Measurements from ENCODE around the gene NEUROG1.
"Not testable (repeated sequence)": the region's sequence is repeated elsewhere in the genome, so short reads cannot be mapped to it uniquely, and the experiment has no call there.

The NEUROG1 gene

DNA sequence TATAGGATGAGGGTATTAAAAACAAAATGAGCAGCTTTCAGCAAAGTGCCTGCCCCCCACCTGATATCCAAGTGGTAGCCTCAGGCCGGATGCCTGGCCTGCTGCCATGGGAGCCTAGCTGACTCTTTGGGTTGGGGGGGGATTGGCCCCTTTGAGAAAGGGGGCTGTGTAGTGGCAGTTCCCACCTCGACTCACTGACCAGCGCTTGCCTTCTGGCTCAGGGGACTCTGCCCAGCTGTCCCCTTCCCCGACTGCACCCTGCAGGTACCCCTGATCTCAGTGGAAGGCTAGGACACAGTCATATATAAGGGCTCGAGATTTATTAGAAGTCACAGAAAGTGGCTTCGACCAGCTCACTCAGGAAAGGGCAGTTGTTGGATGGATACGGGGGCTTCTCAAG lies 1.5 kb upstream of the NEUROG1 start:
- no peak for DNase-seq (ENCODE audit: low read depth in 3 of 3)

DNA sequence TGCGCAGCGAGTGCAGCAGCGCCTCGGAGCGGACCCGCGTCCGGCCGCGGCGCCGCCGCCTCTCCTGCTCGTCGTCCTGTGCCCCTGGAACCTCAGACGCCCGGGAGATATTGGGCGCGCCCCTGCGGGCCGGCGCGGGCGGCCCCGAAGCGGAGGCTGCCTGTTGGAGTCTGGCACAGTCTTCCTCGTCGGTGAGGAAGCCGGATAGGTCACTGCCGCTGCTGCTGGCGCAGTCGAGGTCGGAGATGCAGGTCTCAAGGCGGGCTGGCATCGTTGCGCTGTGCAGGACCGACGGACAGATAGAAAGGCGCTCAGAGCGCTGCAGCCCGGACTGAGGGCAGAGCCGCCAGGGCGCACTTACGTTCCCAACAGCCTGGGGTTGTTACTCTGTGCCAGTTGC lies 344 bp downstream of the NEUROG1 start:
- DNase-seq (ENCODE audit: low read depth in 3 of 3) = no peak

DNA sequence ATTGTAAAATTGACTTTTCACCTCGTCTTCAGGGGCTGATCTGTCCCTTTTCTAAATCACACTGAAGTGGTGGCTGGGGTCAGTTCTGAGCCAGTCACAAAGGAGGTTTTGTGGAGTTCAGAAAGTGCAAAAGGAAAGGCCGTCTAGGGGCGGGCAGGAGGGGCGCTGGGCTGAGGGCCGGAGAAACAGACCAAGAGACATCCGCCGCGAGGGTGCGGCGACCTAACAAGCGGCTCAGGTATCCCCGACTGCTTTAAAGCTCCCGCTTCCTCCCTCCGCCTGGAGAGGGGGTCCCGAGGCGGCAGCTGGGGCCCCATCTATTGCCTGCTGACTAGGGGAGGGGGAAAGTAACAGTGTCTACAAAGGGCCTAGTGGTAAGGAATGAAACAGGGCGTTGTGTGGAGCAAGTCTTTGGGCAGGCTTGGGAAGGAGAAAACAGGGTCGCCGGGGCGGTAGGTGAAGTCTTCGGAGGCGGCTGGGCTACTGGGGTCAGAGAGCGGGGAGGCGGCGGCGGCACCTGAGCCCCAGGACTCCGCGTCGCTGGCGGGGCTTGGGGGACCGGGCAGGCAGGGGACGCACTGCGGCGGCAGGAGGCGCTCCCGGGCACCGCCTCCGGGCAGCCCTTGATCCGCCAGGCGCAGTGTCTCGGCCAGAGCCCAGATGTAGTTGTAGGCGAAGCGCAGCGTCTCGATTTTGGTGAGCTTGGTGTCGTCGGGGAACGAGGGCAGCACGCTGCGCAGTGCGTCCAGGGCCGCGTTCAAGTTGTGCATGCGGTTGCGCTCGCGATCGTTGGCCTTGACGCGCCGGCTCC lies 950 bp downstream of the NEUROG1 start:
- DNase-seq (ENCODE audit: low read depth in 3 of 3) = no peak

DNA sequence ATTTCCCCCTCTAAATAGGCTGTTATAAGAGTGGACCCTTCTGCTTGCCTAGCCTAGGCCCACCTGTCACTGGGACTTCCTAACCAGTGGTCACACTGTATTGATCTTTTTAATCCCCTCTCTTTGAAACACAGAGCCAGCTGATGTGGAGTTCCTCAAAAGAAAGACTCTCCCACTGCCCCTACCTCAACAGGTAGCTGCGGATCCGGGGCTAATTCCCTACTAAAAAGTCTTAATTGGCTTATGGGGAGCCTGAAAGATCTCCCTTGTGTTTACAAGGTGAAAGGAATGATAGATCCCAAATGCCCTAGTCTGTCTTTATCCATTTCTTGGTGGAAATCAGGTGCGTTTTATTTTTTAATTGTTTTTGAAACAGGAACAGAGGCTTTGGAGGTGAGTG lies 2.0 kb downstream of the NEUROG1 start:
- DNase-seq (ENCODE audit: low read depth in 3 of 3) = no peak

DNA sequence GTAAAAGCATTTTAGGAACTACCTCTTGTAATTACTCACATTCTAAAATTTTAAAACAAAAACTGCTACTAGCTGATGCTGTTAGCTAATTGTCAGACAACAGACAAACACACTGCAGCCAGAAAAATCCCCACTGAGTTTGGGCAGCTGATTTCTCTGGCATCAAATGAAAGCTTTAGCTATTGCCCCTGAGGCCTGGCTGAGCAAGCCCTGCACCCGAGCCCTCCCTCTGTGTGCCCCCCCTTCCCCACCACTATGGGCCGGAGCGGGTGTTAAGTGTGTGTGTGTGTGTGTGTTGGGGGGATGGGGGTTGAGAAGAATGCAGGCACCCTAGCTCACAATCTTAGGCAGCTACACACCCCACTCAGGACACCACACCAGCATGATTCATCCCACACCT lies 2.4 kb downstream of the NEUROG1 start:
- no peak for DNase-seq (ENCODE audit: low read depth in 3 of 3)

DNA sequence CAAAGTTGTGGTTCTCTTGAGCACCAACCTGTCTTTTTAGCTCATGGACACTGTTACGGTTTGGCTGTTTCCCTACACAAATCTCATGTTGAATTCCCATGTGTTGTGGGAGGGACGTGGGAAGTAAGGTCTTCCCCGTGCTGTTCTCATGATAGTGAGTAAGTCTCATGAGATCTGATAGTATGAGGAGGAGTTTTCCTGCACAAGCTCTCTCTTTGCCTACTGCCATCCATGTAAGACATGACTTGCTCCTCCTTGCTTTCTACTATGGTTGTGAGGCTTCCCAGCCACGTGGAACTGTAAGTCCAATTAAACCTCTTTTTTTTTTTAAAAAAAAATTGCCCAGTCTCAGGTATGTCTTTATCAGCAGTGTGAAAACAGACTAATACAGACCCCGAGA lies 6.2 kb downstream of the NEUROG1 start:
- not testable (repeated sequence) for DNase-seq (ENCODE audit: low read depth in 3 of 3)

DNA sequence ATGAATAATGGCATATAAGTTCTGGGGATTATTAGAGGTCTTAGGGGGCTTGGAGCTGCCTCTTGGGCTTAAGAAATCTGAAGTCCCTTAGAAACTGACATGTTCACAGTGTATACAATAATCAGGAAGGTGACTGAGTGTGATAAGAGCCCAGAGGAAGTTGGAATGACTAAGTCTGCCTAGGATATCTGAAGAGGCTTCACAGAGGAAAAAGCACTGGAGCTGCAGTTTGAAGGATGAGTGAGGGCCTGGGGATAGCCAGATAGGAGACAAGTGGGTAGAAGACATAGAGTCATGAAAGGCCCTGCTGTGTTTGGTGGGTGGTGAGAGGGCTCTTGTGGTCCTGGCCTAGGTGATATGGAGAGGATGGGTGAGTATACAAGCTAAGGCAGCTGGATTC lies 8.8 kb downstream of the NEUROG1 start:
- DNase-seq (ENCODE audit: low read depth in 3 of 3) = no peak

DNA sequence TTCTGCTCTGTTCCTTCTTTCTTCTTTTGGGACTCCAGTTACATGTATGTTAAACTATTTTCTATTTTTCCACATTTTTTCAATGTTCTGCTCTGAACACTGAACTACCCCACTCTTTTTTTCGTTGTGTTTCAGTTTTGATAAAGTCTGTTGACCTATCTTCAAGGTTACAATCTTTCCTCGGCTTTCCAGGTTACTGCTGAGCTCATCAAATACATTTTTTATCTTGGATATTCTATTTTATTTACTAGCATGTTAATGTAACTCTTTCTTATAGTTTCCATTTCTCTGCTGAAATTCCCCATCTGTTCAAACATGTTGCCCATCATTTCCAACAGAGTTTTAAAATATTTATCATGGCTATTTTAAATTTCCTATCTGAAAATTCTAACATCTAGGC lies 13.8 kb downstream of the NEUROG1 start:
- no peak for DNase-seq (ENCODE audit: low read depth in 3 of 3)

DNA sequence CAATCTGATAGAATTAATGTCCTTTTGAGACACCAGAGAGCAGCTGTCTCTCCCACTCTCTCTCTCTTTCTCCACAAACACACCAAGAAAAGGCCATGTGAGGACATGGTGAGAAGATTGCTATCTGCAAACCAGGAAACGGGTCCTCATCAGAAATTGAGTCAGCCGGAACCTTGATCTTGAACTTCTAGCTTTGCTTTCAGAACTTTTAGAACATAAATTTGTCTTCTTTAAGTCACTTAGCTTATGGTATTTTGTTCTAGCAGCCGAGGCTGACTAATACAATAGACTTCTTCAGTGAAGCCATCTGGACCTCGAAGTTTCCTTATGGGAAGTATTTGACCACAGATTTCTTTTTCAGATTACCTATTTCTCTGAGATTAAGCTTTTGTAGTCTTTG lies 18.1 kb downstream of the NEUROG1 start:
- no peak for DNase-seq (ENCODE audit: low read depth in 3 of 3)

DNA sequence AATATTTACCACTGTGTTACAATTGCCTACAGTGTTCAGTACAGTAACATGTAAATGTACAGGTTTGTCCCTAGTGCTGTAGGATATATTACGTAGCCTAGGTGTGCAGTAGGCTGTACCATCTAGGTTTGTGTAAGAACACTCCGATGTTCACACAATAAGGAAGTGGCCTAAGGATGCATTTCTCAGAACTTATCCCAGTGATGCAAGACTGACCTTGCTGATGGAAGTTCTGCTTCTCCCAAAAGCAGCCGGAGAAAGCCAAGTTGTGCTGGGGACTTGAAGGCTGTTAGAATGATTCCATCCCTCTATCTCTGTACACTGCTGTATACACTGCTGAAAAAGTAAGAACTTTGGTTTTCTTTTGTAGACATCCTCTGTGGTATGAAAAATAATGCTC lies 21.6 kb downstream of the NEUROG1 start:
- no peak for DNase-seq (ENCODE audit: low read depth in 3 of 3)

DNA sequence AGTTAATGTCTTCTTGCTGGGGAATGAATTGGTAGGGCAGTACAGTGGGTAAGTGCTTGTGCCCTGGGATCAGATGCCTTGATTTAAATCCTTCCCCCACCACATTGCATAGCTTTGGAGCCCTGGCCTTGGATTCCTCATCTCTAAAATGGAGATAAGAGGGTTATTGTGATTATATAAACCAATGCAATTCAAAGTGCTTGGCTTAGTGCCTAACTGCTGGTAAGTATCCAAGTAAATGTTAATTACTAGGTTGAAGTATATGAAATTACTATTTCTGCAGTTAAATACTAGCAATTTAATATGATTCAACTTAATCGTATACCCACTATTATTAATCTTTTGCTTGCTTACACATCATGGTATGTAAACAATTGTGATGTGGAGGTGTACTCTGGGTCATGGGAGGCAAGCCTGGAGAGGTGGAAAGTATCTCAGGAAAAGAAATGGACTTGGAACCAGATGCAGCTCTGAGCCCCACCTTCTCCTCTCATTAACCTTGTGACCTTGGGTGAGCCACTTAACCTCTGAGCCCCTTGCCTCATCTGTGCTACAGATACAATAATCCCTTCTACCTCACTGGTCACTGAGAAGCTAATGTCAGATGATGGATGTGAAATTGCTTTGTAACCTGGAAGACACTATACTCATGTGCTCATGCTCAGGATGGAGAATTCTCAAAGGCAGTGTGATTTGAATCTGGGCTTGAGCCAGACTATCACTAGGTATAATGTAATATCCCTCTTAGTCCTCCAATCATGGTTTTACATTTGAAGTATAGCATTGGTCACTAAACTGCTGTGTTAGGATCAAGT lies 23.8 kb downstream of the NEUROG1 start:
- no peak for DNase-seq (ENCODE audit: low read depth in 3 of 3)

DNA sequence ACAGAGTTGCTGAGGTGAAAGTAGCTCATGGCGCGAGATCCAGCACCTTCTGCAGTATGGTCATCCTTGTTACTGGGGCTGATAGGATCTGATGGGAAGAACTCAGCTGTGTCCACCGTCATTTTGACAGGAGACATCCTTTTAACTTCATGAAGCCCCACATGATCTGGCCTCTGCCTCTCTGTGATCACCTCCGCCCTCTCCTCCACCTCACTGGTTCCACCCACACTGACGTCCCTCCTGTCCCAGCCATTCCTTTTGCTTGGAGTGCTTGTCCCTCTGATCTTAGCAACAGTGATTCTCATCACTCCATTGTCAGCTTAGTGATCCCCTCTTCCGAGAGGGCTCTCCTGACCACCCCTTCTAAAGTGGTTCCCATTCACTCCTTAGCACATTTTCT lies 25.8 kb downstream of the NEUROG1 start:
- no peak for DNase-seq (ENCODE audit: low read depth in 3 of 3)

DNA sequence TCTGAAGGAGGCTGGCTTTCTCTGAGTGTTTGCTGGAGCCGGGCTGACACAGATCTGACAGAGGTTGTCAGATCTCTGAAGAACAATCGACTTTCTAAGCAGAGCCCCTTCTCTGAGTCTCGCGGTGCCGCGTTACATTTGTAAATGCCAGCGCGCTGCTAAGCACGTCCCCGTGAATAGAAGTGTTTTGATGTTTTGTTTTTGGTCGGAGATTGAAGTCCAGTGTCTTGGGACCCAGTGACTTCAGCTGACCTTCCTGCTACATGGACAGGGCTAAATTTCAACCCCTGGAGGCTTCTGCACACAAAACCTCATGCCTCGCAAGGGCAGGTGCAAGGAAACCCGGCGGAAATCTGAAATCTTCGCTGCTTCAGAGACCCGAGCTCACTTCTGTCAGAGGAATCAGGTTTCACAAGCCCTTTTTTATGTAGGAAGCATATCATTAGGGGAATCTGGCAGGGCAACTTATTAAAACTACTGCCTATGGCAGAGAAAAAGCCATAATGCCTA lies 27.2 kb downstream of the NEUROG1 start:
- DNase-seq (ENCODE audit: low read depth in 3 of 3) = no peak

DNA sequence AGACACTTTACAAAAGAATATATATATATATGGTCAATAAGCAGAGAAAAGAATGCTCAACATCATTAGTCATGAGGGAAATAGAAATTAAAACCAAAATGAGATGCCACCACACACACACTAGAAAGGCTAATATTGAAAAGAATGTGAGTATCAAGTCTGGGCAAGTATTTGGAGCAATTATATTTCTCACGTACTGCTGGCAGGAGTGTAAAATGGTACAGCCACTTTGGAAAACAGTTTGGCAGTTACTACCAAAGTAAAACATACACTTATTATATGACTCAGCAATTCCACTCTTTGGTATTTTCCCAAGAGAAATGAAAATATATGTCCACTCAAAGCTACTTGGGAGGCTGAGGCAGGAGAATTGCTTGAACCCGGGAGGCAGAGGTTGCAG lies 29.8 kb downstream of the NEUROG1 start:
- DNase-seq (ENCODE audit: low read depth in 3 of 3) = no peak

DNA sequence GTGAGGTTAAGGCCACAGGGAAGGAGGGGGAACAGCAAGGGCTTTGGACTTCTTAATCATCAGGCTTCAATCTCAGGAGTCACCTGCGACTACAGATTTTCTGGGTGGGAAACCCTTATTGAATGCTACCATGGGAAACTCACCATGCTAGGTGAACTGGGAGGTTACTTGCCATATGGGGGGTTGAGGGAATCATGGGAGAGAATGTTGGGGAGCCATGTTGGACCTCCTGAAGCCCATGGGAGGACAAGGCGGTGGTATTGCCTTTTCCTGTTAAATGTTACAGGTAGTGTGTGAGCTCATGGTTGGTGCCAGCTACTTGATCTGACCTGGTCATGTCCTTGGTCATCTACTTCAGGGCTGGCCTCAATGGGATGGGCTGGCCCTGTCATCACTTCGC lies 31.4 kb downstream of the NEUROG1 start:
- DNase-seq (ENCODE audit: low read depth in 3 of 3) = no peak

DNA sequence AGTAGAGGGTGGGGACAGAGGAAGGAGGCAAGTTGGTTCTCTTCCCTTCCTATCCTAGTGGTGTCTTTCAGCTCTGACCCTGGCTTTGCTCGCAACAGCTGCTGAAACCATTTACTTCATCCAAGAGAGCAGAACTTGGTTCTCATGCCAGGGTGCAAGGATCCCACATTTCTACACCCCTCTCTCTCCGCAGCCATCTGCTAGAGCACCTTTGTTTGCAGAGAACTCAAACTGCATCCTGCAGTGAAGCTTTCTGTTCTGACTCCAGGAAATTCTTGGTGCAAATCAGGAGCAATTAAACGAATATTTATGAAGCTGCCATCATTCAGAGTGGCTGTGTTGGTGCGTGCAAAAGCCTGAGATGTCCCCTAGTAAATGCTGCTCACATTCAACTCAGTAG lies 31.9 kb downstream of the NEUROG1 start:
- no peak for DNase-seq (ENCODE audit: low read depth in 3 of 3)

DNA sequence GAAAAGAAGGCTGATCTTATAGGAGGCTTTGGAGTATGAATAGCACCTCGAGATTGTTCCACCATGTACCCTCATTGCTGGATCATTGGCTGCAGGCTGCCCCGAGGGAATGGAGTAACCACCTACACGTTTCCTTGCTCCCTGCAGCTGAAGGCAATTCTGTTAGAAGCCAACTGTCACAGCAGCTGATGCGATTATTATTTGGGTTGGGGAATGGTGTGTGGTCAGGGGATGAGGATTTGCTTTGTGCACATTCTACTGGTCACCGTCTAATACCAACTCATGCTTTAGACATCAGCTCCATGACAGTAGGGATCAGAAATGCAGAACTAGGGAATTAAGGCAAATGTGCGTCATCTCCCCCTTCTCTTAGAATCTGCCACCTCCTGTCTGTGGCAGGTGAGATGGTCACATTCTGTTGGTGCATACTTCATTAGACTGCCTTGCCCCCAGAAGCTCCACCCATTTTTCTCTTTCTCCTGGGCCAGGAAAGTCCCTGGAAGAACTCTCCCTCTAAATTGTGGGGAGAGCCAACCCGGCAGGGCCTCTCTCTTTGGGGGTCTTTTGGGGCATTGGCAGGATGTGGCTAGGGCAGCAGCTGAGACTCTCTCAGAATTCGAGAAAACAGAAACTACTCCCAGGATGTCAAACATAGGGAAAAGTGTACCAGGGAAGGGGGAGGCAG lies 32.8 kb downstream of the NEUROG1 start:
- no peak for DNase-seq (ENCODE audit: low read depth in 3 of 3)

DNA sequence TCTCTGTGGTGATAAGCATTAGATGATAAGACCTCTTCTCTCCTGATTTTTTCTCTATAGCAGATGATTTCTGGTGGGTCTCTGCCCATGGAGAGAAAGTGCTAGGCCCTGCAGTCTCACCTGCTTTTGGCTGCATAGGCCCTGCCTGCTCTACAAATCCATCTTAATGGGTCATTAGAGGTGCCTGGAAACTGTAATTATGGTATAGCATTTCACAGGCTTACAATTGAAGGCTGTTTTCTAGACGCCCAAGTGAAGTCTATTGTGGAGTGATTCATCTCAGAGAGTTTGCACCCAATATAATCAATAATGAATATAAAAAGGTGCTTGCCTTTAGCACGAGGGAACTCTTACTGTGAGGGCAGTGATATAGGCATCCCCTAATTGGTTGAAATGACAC lies 33.8 kb downstream of the NEUROG1 start:
- no peak for DNase-seq (ENCODE audit: low read depth in 3 of 3)

DNA sequence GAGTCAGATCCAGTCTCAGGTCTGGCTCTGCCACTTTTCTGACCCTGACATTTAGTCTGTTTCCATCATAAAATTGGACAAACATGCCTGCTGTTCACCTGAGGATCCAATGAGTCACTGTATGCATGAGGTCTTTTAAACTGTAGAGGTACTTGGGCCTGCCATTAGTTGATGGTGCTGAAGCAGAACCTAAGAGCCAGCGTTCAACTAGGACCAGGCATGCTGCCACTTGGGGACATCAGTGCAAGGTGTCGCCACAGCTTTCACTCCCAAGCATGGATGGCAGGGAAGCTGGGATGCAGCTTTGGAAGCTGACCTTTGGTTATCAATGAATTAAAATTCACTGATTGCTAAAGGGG lies 37.1 kb downstream of the NEUROG1 start:
- no peak for DNase-seq (ENCODE audit: low read depth in 3 of 3)

DNA sequence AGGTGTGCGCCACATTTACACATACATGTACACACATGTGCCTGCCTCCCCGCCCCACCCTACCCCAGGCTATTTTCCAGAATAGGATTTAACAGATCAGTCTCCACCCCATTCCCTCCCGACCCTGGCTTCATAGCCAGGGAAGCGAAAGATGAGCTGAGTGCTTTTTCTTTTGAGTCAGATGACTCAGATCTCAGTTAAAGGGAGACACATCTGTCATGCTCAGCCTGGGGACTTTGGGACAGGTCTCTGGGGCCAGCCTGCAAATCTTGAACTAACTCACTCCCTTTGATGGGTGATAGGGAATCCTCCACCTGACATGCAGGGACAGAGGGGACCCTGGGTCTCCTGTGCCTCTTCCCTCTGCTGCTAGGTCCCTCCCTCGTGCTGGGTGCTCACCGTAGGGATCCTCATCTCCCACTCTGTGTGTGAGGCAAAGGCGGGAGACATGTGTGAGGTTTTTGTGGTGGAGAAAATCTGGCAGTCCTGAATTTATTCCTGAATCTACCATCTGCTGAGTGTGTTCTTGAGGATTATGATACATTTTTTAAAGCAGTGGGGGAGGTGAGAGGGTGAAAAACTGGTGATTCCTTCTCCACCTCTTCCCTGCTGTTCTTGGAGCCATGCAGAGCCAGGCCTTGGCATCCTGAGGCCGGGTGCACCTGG lies 37.7 kb downstream of the NEUROG1 start:
- DNase-seq (ENCODE audit: low read depth in 3 of 3) = no peak

DNA sequence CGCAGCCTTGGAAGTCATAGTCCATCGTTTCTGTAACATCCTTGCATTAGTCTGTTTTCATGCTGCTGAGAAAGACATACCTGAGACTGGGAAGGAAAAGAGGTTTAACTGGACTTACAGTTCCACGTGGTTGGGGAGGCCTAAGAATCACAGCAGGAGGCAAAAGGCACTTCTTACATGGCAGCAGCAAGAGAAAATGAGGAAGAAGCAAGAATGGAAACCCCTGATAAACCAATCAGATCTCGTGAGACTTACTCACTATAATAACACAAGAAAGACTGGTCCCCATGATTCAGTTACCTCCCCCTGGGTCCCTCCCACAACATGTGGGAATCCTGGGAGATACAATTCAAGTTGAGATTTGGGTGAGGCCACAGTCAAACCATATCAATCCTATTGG lies 40.2 kb downstream of the NEUROG1 start:
- not testable (repeated sequence) for DNase-seq (ENCODE audit: low read depth in 3 of 3)

DNA sequence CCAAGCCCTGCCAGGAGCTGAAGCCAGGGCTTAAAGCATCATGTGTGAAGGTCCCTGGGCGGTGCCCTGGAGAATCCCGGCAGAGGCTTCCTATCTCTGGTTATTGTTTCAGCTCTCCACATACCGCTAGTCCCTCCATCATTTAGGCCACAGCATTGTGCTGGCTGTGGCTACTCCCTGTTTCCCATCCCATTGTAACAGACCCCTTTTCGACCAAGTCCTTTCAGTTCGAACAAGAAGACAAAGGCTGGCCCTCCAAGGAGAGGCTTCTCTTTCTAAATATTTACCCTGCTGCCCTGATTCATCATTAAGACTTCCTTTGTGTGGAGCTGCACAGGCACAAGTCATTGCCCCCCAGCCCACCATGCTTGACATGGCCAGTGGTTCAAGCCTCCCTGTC lies 41.6 kb downstream of the NEUROG1 start:
- DNase-seq (ENCODE audit: low read depth in 3 of 3) = no peak

Measured in stimulated activated CD4-positive, alpha-beta T cell treated with anti-CD3 and anti-CD28 coated beads, TNF-alpha, amount 100 ng/mL, for 4 hours (primary cell).